ENCODE data around the gene ABCG1.

DNA sequence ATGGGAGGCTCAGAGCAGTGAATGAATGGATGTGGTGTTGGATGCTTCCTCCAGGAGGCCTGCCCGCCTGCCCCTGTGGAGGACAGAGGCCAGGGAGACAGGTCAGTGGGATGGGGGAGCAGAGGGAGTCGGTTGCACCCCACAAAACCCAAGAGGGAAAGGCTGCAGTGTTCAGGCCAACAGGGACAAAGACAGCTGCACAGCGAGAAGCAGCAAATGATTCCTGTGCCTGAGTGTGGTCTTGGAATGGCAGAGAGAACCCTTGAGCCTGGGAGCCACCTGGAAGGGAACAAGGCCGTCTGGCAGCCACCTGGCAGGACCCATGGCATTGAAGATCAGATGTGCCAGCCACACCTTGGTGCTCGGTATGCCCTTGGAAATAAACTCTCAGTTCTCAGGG lies 88.2 kb downstream of the ABCG1 start:
- TF ChIP-seq, protein P1, sequence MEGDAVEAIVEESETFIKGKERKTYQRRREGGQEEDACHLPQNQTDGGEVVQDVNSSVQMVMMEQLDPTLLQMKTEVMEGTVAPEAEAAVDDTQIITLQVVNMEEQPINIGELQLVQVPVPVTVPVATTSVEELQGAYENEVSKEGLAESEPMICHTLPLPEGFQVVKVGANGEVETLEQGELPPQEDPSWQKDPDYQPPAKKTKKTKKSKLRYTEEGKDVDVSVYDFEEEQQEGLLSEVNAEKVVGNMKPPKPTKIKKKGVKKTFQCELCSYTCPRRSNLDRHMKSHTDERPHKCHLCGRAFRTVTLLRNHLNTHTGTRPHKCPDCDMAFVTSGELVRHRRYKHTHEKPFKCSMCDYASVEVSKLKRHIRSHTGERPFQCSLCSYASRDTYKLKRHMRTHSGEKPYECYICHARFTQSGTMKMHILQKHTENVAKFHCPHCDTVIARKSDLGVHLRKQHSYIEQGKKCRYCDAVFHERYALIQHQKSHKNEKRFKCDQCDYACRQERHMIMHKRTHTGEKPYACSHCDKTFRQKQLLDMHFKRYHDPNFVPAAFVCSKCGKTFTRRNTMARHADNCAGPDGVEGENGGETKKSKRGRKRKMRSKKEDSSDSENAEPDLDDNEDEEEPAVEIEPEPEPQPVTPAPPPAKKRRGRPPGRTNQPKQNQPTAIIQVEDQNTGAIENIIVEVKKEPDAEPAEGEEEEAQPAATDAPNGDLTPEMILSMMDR (IDR thresholded peaks at IDR 0.05): no peak
- no peak for TF ChIP-seq POLR2A (IDR thresholded peaks at IDR 0.05)

Measured in Peyer's patch (tissue), 4 donors.